ENCODE results near the gene STAT6. TPM values are rescaled to one million over a fixed set of nuclear protein-coding genes. Genes with fewer than 3 reads are reported as not detected.

STAT6 gene
- total and polyA plus RNA-seq, 10 of the 15 experiments (the other 5 are each of a cell fraction or from before 2014, with no cell fraction given) = 14.2 to 176 (median 89.6) TPM

- DNase-seq (ENCODE audit: low read depth, low spot score) (no peak), FAIRE-seq (no peak), ATAC-seq (no peak)
- ChIA-PET CTCF (interaction anchor here (2.9 kb wide), 1 partner anchor 19 kb away, joined by 13 read pairs; no protein-coding TSS in a partner anchor), RAD21 (ENCODE audit: unreplicated experiment) (no interaction called here), POLR2A (no interaction called here), SMC1A (ENCODE audit: uncharacterized antibody, unreplicated experiment) (no interaction called here)
- H3K36me3 ChIP-seq (ENCODE audit: control insufficient read depth in 2 of 2, insufficient read depth in 2 of 2, low read length in 1 of 2) = no peaks in the 10 kb centered on the region
- no peak overlapping the region for H2AFZ ChIP-seq (ENCODE audit: control insufficient read depth, low read depth, low read length)
- H3K27me3 ChIP-seq (replicated peaks in 1 of 2; ENCODE audit: control insufficient read depth in 2 of 2, insufficient read depth in 2 of 2, low read length in 1 of 2) = peaks cover 0 to 3% of the 10 kb centered on the region in 2 experiments; a peak in 2 of 4 replicates
- no peaks in the 10 kb centered on the region for H3K9me3 ChIP-seq (replicated peaks; ENCODE audit: control insufficient read depth, insufficient read depth, low read length)
- no peak overlapping the region for H3K4me3 ChIP-seq
- TF ChIP-seq NR2C2 (IDR thresholded peaks at IDR 0.05; ENCODE audit: borderline replicate concordance, control insufficient read depth, insufficient read length, low read depth) (no peak), ESRRA (IDR thresholded peaks at IDR 0.05; ENCODE audit: low read length) (no peak), SMC3 (IDR thresholded peaks at IDR 0.05; ENCODE audit: borderline replicate concordance, low read length) (no peak), USF2 (IDR thresholded peaks at IDR 0.05; ENCODE audit: borderline replicate concordance, low read depth, low read length) (no peak), NBN (IDR thresholded peaks at IDR 0.05) (no peak), USF1 (IDR thresholded peaks at IDR 0.05; ENCODE audit: borderline replicate concordance, extremely low read length, insufficient read depth, low read depth, low read length) (no peak), RFX5 (IDR thresholded peaks at IDR 0.05; ENCODE audit: low read depth, low read length) (no peak), SMAD5 (IDR thresholded peaks at IDR 0.05; ENCODE audit: low read depth) (no peak), BCL3 (IDR thresholded peaks at IDR 0.05; ENCODE audit: borderline replicate concordance, insufficient read depth, low read depth, low read length, poor library complexity, severe bottlenecking) (no peak), IRF4 (IDR thresholded peaks at IDR 0.05; ENCODE audit: low read depth, low read length) (no peak), BCL11A (IDR thresholded peaks at IDR 0.05; ENCODE audit: low read depth, low read length) (no peak), ZNF687 (IDR thresholded peaks at IDR 0.05) (no peak)
- no peaks in the 10 kb centered on the region for H4K20me1 ChIP-seq (ENCODE audit: control insufficient read depth, insufficient read depth)
- no peak overlapping the region for H3K9ac ChIP-seq (ENCODE audit: control insufficient read depth, insufficient read depth, low read length)
- in situ Hi-C loops (cut with MboI) = no loop called here
- intact Hi-C loops (cut with micrococcal nuclease; ENCODE audit: unreplicated experiment) = no loop called here
- H3K4me1 ChIP-seq (ENCODE audit: control insufficient read depth, insufficient read depth, low read length) = no peaks in the 10 kb centered on the region
- no peaks in the 10 kb centered on the region for H3K79me2 ChIP-seq (ENCODE audit: control insufficient read depth, insufficient read depth, low read length)
- H3K27ac ChIP-seq (ENCODE audit: control insufficient read depth, insufficient read depth) = no peak overlapping the region
- H3K4me2 ChIP-seq (ENCODE audit: control insufficient read depth, insufficient read depth) = no peak overlapping the region
- WGBS (ENCODE audit: insufficient coverage, insufficient replicate concordance, low lambda C conversion rate, missing lambda C conversion rate) = 35% methylated on average over 4 of the region's 4 CpGs
- BruUV-seq (replicated peaks) = no TSS peak
These were observed 32.3 kb upstream of the STAT6 start for GRCh38 chr12:57143454-57143853.
